DOHH2 (cell line): ENCODE data around the gene SCYGR5.

ENCODE experiments used
- H3F3A ChIP-seq: fragments of 200-600 bp; sonication (generic), shearing (Covaris generic); 2 replicates; pipeline ENCODE4 v1.6.0; 2016; ENCODE audit warnings: antibody characterized with exemption, mild to moderate bottlenecking; ENCODE audit not compliant: control insufficient read depth, insufficient read depth
- H3K27ac ChIP-seq: fragments of 200-600 bp; sonication (generic); 2 replicates; pipeline ENCODE4 v1.5.1; 2014; ENCODE audit warnings: low read depth, mild to moderate bottlenecking, low read length, moderate library complexity
- H3K27me3 ChIP-seq: fragments of 200-600 bp; sonication (generic); 2 replicates; pipeline ENCODE4 v1.6.1; 2014; ENCODE audit warnings: mild to moderate bottlenecking, low read length, mixed read lengths; ENCODE audit not compliant: control insufficient read depth
- H3K36me3 ChIP-seq: fragments of 200-600 bp; sonication (generic); 2 replicates; pipeline ENCODE4 v1.6.1; 2014; ENCODE audit warnings: mild to moderate bottlenecking, low read length, moderate library complexity, mixed read lengths; ENCODE audit not compliant: control insufficient read depth
- H3K4me1 ChIP-seq: fragments of 200-600 bp; sonication (generic); 2 replicates; pipeline ENCODE4 v1.6.1; 2014; ENCODE audit warnings: mild to moderate bottlenecking, low read length, mixed read lengths; ENCODE audit not compliant: control insufficient read depth
- H3K4me2 ChIP-seq: fragments of 200-600 bp; sonication (generic); 2 replicates; pipeline ENCODE4 v1.6.0; 2014; ENCODE audit warnings: mild to moderate bottlenecking, low read length, moderate library complexity
- H3K4me3 ChIP-seq: fragments of 200-600 bp; sonication (generic); 2 replicates; pipeline ENCODE4 v1.5.1; 2014; ENCODE audit warnings: mild to moderate bottlenecking, low read length, mixed read lengths
- H3K79me2 ChIP-seq: fragments of 200-600 bp; sonication (generic); 2 replicates; pipeline ENCODE4 v1.6.1; 2014; ENCODE audit warnings: mild to moderate bottlenecking, low read length, mixed read lengths; ENCODE audit not compliant: control insufficient read depth
- H3K9me2 ChIP-seq: fragments of 200-600 bp; sonication (generic); replicated peaks from 2 replicates; pipeline ENCODE4 v1.6.1; 2014; ENCODE audit warnings: mild to moderate bottlenecking, low read length, mixed read lengths; ENCODE audit not compliant: control insufficient read depth
- H3K9me3 ChIP-seq: fragments of 200-600 bp; sonication (generic); 2 replicates; pipeline ENCODE4 v1.6.1; 2014; ENCODE audit warnings: antibody characterized with exemption, low read length, mixed read lengths; ENCODE audit not compliant: control insufficient read depth, insufficient read depth
- H4K20me1 ChIP-seq: fragments of 200-600 bp; sonication (generic); 2 replicates; pipeline ENCODE4 v1.6.0; 2014; ENCODE audit warnings: low read depth, mild to moderate bottlenecking, antibody characterized with exemption, low read length, moderate library complexity; ENCODE audit not compliant: control insufficient read depth, insufficient read depth
- EZH2phosphoT487 ChIP-seq: fragments of 200-600 bp; sonication (generic); IDR thresholded peaks from 2 replicates; pipeline ENCODE4 v1.6.1; 2017; ENCODE audit warnings: borderline replicate concordance, mild to moderate bottlenecking, antibody characterized with exemption, low read length, moderate library complexity, mixed read lengths
- TF ChIP-seq, protein P1 (sequence below): fragments of 200-600 bp; sonication (generic); IDR thresholded peaks from one replicate; pipeline ENCODE4 v1.5.1; 2014; ENCODE audit warnings: antibody characterized with exemption, mild to moderate bottlenecking, low read depth, low read length; ENCODE audit not compliant: poor library complexity, severe bottlenecking

The SCYGR5 gene

DNA sequence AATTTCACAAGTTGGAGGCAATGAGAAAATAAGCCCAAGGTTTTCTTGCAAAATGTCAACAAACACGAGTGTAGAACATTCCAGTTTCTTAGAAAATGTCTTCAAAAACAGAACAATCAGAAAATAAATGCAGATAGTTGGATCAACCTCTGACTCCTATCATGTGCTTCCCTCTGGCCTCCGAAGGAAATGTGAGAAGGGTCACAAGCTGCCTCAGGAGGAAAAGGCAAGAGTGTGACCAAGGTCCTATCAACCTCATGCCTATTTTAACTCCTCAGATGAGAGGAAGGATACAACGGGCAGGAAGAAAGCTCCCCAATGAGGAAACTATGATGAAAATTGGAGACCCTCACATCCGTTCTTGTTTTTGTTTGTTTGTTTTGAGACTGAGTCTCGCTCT, 7.9 kb downstream of the SCYGR5 start:
- H3K4me1 ChIP-seq: no peaks in the 10 kb centered on the region
- H3K9me2 ChIP-seq: no peaks in the 10 kb centered on the region
- H4K20me1 ChIP-seq: no peaks in the 10 kb centered on the region
- no peaks in the 10 kb centered on the region for H3K9me3 ChIP-seq
- H3K27ac ChIP-seq: no peak overlapping the region
- no peaks in the 10 kb centered on the region for H3F3A ChIP-seq
- H3K4me3 ChIP-seq: no peak overlapping the region
- no peaks in the 10 kb centered on the region; the same call in 1 of the 2 replicates for H3K27me3 ChIP-seq
- no peaks in the 10 kb centered on the region for H3K79me2 ChIP-seq
- H3K36me3 ChIP-seq: no peaks in the 10 kb centered on the region
- no peak overlapping the region for H3K4me2 ChIP-seq
- no peak for TF ChIP-seq EZH2phosphoT487
- TF ChIP-seq, protein P1, sequence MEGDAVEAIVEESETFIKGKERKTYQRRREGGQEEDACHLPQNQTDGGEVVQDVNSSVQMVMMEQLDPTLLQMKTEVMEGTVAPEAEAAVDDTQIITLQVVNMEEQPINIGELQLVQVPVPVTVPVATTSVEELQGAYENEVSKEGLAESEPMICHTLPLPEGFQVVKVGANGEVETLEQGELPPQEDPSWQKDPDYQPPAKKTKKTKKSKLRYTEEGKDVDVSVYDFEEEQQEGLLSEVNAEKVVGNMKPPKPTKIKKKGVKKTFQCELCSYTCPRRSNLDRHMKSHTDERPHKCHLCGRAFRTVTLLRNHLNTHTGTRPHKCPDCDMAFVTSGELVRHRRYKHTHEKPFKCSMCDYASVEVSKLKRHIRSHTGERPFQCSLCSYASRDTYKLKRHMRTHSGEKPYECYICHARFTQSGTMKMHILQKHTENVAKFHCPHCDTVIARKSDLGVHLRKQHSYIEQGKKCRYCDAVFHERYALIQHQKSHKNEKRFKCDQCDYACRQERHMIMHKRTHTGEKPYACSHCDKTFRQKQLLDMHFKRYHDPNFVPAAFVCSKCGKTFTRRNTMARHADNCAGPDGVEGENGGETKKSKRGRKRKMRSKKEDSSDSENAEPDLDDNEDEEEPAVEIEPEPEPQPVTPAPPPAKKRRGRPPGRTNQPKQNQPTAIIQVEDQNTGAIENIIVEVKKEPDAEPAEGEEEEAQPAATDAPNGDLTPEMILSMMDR: no peak

DNA sequence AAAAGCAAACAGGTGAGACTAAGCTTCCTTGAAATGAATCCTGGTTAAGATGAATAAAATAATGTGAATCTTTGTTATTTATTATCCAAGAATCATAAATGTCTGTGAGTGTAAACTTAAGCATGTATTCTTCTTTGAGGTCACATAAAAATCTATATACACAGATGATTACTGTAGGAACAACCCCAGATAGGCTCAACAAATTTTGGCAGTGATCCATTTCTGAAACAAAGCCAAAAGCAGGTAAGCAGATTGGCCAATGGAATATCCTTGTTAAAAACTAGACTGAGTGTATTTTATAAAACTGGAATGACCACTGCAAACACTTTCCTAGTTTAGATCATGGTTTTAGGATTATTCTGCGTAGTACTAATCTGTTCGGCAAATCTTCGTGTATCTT, 11.3 kb downstream of the SCYGR5 start:
- H3K9me3 ChIP-seq: no peaks in the 10 kb centered on the region
- TF ChIP-seq, protein P1: no peak
- no peak for TF ChIP-seq EZH2phosphoT487
- H3K4me2 ChIP-seq: no peak overlapping the region
- H3K27me3 ChIP-seq: no peaks in the 10 kb centered on the region
- H3K9me2 ChIP-seq: no peaks in the 10 kb centered on the region
- H3K79me2 ChIP-seq: no peaks in the 10 kb centered on the region
- H3K4me3 ChIP-seq: no peak overlapping the region
- no peaks in the 10 kb centered on the region for H4K20me1 ChIP-seq
- H3K36me3 ChIP-seq: no peaks in the 10 kb centered on the region
- no peak overlapping the region for H3K27ac ChIP-seq
- H3F3A ChIP-seq: no peaks in the 10 kb centered on the region
- H3K4me1 ChIP-seq: no peaks in the 10 kb centered on the region

DNA sequence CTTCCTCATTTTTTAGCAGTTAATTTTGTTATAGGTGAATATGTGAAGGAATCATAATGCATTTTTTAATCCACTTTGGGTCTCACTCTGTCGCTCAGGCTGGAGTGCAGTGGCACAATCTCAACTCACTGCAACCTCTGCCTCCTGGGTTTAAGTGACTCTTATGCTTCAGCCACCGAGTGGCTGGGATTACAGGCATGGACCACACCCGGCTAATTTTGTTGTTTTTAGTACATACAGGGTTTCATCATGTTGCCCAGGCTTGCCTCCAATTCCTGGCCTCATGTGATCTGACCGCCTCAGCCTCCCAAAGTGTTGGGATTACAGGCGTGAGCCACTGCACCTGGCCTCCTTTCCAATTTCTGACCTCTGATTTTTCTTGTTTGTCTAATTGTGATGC, 17.7 kb downstream of the SCYGR5 start:
- no peaks in the 10 kb centered on the region for H4K20me1 ChIP-seq
- no peak overlapping the region for H3K4me2 ChIP-seq
- no peak overlapping the region for H3K27ac ChIP-seq
- H3K36me3 ChIP-seq: no peaks in the 10 kb centered on the region
- TF ChIP-seq, protein P1: no peak
- no peak for TF ChIP-seq EZH2phosphoT487
- H3K4me1 ChIP-seq: no peaks in the 10 kb centered on the region
- H3F3A ChIP-seq: no peaks in the 10 kb centered on the region
- H3K9me2 ChIP-seq: no peaks in the 10 kb centered on the region
- no peaks in the 10 kb centered on the region for H3K9me3 ChIP-seq
- H3K4me3 ChIP-seq: no peak overlapping the region
- H3K27me3 ChIP-seq: no peaks in the 10 kb centered on the region
- H3K79me2 ChIP-seq: no peaks in the 10 kb centered on the region

DNA sequence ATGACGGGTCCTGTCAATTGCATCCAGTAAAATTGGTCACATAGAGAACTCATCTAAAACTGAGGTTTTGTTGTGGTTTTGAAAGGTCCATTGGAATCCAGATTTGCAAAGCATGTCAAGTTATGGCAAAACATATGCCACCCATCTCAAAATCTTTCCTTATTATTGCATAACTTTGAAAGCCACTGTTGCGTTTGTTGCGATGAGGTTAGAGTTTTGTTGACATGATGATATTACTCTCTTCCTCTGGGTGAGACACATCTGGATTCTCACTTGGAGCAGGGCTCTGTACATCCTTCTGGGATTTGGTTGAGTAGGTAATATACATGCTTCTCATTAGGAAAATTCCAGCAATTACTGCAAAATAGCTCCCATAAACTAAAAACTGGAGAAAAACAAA, 20.6 kb downstream of the SCYGR5 start:
- H3K4me1 ChIP-seq: no peaks in the 10 kb centered on the region
- no peaks in the 10 kb centered on the region for H3K36me3 ChIP-seq
- H3K9me2 ChIP-seq: no peaks in the 10 kb centered on the region
- no peaks in the 10 kb centered on the region for H3F3A ChIP-seq
- H3K9me3 ChIP-seq: no peaks in the 10 kb centered on the region
- no peak for TF ChIP-seq EZH2phosphoT487
- TF ChIP-seq, protein P1: no peak
- H3K79me2 ChIP-seq: no peaks in the 10 kb centered on the region
- H3K27ac ChIP-seq: no peak overlapping the region
- no peak overlapping the region for H3K4me3 ChIP-seq
- H4K20me1 ChIP-seq: no peaks in the 10 kb centered on the region
- H3K27me3 ChIP-seq: no peaks in the 10 kb centered on the region
- no peak overlapping the region for H3K4me2 ChIP-seq
